HG03045 (cell line): Measurements from ENCODE around the gene JOSD1.

Source experiments
- ATAC-seq: cut with Tn5 transposase; IDR thresholded peaks from one replicate; pipeline ENCODE4 v1.9.1; 2021; ENCODE audit warnings: mild to moderate bottlenecking, moderate library complexity; ENCODE audit not compliant: unreplicated experiment

JOSD1 gene

GRCh38 chr22:38733724-38734381, 33.1 kb upstream of the JOSD1 start:
- ATAC-seq, result no peak

GRCh38 chr22:38733329-38733723, 32.6 kb upstream of the JOSD1 start:
- no peak for ATAC-seq

- ATAC-seq, result no peak
Measured at GRCh38 chr22:38732251-38732815, 31.6 kb upstream of the JOSD1 start.

- ATAC-seq, result no peak
Measured at GRCh38 chr22:38731703-38732161, 31.0 kb upstream of the JOSD1 start.

DNA sequence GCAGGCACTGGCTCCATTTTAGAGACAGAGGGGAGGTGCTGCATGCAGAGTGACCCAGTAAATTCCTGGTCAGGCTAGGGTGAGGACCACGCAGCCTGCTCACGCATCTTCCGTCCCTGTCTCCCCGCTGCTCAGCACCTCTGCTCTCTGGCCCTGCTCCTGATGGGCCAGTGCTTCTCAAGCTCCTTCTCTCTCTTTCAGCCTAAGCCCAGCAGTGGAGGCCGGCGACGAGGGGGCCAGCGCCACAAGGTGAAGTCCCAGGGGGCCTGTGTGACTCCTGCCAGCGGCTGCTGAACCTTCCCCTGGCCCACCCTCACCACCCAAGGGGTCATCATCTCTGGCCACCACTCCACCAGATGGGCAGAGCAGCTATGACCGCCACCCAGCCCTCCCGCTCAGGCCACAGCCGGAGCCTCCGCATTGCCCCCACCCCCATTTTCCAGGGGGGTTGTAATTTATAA, 29.7 kb upstream of the JOSD1 start:
- ATAC-seq, result no peak

- ATAC-seq, result no peak
Measured at GRCh38 chr22:38729946-38730345, 29.2 kb upstream of the JOSD1 start.

DNA sequence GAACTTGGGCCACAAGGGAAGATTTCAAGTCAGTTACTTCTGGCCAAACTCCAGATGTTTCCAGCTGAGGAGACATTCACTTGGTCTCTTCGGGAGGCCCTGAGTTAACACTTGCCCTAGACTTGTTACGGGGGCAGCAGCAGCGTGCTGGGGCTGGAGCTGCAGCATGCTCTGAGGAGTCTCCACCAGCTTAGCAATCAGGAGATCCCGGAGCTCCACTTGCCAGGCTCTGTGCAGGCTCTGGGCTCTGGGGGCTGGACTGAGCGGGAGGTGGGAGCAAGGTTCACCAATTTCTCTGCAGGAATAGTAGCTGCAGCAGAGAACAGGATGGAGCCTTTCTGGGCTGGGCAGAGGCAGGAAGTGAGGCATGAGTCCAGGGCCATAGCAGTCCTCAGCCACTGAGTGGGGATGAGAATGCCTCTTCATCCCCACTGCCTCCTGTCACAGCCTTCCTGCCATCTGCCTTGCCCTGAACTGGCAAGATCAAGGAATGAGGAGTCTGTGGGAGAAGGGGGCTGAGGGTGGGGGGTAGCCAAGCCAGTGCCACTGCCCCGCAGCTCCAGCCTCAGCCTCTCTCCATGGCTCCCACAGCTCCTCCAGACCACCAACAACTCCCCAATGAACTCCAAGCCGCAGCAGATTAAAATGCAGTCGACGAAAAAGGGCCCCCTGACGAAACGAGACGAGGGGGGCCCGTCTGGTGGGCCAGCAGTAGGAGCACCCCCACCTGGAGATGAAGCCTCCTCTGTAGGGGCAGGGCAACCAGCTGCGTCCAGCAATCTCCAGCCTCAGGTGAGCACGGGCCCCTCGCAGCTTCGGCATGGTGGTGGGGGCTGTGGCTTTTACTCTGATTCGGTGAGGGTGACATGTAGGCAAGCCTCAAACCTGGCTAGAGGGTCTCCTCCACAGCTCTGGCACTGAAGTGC, 28.4 kb upstream of the JOSD1 start:
- ATAC-seq, result no peak

GRCh38 chr22:38727530-38728451, 27.0 kb upstream of the JOSD1 start:
- no peak for ATAC-seq

DNA sequence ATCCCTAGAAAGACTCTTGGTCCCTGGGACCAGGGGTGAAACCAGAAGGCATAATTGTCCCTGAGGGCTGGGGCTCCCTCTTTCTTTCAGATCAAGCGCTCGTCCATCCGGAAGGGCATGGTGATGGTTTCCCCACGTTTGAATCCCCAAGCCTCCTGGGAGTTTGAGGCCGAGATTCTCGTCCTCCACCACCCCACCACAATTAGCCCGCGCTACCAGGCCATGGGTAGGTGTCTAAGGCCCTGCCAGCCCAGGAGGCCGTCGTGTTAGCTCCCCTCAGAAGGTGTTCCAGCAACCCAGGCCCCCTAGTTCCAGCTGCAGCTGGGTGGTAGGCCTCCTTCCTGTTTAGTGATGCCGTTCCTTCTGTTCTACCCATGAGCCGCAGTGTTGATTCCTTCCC, 26.4 kb upstream of the JOSD1 start:
- ATAC-seq, result no peak

DNA sequence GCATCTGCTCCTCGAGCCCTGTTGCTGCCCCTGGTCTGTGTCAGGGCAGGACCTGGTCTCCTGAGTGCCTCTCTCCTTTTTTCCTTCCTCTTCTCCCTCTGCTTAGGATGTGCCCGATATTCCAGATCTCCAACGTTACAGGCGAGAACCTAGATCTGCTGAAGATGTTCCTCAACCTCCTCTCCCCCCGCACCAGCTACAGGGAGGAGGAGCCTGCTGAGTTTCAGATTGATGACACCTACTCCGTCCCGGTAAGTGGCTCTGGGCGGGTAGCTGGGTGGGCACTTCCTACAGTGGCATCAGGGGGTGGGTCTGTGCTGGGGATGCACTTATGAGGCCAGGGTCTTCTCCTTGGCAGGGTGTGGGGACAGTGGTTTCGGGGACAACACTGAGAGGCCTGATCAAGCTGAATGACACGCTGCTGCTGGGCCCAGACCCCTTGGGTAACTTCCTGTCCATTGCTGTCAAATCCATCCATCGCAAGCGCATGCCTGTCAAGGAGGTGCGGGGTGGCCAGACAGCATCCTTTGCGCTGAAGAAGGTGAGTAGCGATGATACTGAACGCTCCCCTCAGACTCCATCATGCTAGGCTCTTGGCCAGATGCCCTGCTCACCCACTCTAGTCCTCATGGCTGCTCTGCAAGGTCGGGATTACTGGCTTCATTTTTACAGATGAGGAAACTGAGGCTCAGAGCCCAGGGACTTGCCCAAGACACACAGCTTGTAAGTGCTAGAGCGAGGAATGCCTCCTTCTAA, 25.3 kb upstream of the JOSD1 start:
- no peak for ATAC-seq

GRCh38 chr22:38724926-38725571, 24.3 kb upstream of the JOSD1 start:
- no peak for ATAC-seq

- no peak for ATAC-seq
Measured at GRCh38 chr22:38724176-38724575, 23.4 kb upstream of the JOSD1 start.

GRCh38 chr22:38721551-38721950, 20.8 kb upstream of the JOSD1 start:
- no peak for ATAC-seq

DNA sequence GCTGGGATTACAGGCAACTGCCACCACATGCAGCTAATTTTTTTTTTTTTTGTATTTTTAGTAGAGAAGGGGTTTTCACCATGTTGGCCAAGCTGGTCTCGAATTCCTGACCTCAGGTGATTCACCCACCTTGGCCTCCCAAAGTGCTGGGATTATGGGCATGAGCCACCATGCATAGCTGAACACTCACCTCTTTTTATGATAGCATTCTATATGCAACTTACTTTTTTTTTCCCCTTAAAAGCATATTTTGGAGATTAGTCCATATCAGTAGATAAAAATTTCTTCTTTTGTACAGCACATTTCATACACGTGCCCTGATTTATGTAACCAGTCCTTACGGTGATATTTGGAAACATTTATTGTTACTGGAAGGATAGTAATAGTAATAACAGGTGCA, 19.6 kb upstream of the JOSD1 start:
- ATAC-seq, result no peak

- no peak for ATAC-seq
Measured at GRCh38 chr22:38719196-38719595, 18.5 kb upstream of the JOSD1 start.

DNA sequence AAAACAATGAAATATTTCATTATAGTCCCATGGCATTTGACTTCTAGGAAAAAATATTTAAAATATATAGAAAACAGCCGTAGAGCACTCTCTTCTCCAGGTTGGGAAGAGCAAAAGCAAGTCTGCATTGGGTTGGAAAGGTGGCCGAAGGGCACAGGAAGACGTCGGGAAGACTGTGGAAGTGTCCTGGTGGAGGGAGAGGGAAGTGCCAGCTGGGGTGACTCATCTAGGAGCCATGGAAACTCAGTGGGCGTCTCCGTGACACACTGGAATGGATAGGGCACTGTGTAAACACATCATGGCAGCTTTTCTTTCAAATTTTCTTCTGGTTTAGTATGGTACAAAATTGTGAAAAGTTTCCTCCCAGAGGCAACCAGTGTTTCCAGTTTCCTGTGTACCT, 17.7 kb upstream of the JOSD1 start:
- no peak for ATAC-seq

DNA sequence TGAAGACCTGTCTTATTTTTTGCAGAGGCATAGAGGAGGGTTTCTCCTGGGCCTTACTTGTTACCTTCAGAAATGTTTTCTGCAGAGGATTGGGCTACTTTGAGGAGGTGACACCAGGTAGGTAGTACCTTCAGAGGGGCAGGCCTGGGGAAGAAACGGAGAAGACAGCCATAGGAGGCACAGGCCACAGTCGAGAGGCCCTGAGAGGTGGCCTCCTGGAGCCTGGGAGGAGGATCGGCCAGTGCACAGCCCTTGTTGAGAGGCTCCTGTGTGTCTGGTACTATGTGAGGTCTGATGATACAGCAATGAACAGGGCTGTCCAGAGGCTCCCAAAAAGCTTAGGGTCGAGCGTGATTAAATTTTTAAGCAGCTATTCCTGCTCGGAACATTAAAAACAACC, 16.5 kb upstream of the JOSD1 start:
- ATAC-seq, result no peak

- ATAC-seq, result no peak
Measured at GRCh38 chr22:38716826-38717225, 16.1 kb upstream of the JOSD1 start.

- ATAC-seq, result no peak
Measured at GRCh38 chr22:38716271-38716670, 15.5 kb upstream of the JOSD1 start.
